Measurements from ENCODE around the gene CCDC187.

Gene CCDC187

DNA sequence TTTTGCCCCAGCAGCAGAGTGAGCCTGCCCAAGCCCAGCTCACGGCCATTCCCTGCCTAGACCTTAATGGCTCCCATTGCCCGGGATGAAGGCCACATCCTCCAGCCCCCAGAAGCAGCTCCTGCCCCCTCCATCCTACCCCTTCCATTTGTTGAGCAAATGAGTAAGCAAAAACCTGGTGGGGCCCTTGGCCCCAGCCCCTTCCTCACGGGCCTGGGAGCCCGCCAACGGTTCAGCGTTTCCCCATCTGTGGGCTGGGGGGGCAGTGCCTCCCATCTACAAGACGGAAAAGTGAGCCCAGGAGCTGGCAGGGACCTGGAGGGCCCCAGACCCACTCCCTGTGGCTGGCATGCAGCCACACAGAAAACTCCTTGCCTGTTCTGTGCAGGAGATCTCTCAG is 4.4 kb downstream of the CCDC187 start:
- DNase-seq, result no peak
- TF ChIP-seq, protein P1, sequence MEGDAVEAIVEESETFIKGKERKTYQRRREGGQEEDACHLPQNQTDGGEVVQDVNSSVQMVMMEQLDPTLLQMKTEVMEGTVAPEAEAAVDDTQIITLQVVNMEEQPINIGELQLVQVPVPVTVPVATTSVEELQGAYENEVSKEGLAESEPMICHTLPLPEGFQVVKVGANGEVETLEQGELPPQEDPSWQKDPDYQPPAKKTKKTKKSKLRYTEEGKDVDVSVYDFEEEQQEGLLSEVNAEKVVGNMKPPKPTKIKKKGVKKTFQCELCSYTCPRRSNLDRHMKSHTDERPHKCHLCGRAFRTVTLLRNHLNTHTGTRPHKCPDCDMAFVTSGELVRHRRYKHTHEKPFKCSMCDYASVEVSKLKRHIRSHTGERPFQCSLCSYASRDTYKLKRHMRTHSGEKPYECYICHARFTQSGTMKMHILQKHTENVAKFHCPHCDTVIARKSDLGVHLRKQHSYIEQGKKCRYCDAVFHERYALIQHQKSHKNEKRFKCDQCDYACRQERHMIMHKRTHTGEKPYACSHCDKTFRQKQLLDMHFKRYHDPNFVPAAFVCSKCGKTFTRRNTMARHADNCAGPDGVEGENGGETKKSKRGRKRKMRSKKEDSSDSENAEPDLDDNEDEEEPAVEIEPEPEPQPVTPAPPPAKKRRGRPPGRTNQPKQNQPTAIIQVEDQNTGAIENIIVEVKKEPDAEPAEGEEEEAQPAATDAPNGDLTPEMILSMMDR (IDR thresholded peaks at IDR 0.05), result no peak
- Histone ChIP-seq H3K27me3 (peaks cover 0 to 66% of the 10 kb centered on the region in 2 donors), H3K4me1 (no peaks in the 10 kb centered on the region), H3K9me3 (no peaks in the 10 kb centered on the region), H3K27ac (no peak overlapping the region), H3K36me3 (no peaks in the 10 kb centered on the region), H3K4me3 (no peak overlapping the region)
- intact Hi-C loops (cut with DNase I; ENCODE audit: low total_unique reads), result no loop called here

DNA sequence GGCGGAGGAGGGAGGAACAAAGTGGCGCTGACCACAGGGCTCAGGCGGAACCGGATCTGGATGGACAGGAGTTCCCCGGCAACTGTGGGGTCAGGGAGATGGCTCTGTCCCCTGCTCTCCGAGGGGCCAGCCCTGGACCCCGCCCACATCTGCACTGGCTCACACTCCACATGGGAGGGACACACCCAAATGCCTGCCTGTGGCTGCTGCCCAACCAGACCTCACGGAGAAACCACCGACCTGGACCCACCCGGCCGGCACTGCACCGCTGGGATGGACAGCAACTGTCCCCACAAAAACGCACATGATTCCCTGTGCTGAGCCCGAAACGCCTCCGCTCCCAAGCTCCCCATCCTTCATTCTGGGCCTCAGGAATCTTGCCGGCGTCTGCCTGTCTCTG is 4.8 kb downstream of the CCDC187 start:
- TF ChIP-seq, protein P1 (IDR thresholded peaks at IDR 0.05), result no peak
- H3K9me3 ChIP-seq, result no peaks in the 10 kb centered on the region
- no peak for DNase-seq
- no peaks in the 10 kb centered on the region for H3K36me3 ChIP-seq
- H3K27me3 ChIP-seq, result peaks cover 0 to 62% of the 10 kb centered on the region in 2 donors
- no peak overlapping the region for H3K27ac ChIP-seq
- no peaks in the 10 kb centered on the region for H3K4me1 ChIP-seq
- no peak overlapping the region for H3K4me3 ChIP-seq
- intact Hi-C loops (cut with DNase I; ENCODE audit: low total_unique reads), result no loop called here

DNA sequence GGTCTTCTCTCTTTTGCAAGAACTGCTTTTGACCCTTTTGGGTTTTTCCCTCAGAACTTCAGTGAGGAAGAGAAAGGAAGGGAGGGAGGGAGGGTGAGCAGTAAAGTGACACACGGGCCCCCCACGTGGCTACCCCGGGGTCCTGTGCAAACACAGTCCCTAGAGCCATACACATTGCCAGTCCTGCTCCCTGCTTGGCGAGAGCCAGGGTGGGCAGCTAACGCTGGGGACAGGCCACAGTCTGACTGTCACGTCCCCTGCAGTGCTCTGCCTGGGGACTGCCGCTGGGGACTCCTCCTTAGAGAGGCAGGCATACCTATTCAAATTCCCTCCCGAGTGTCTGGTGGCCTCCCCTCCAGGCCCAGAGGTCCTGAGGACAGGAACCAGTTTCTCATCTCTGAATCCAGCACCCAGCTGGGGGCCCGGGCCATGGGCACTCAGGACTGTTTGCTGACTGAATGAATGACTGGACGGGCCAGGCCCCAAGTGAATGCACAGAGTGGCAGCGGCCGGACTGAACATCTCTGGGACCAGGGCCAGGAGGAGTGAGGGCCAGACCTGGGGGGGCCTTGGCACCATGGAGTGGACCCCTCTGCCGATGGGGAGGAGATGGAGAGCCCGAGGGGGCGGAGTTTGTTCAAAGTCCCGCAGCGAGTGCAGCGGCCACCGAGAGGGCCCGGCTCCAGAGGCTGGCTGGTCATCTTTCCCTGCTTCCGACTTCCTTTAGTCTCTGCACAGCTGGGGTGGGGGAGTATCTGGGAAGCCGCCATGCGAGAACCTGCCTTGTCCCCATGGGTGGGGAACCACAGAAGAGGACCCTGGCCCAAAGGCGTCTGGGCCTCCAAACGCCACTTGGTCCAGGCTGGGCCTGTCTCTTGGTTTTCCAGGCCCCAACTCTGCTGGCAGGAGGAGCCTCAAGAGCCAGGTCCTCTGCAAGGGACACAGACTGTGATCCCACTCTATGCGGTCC is 5.8 kb downstream of the CCDC187 start:
- no peaks in the 10 kb centered on the region for H3K9me3 ChIP-seq
- peaks cover 0 to 51% of the 10 kb centered on the region in 2 donors for H3K27me3 ChIP-seq
- no peak for DNase-seq
- no peak overlapping the region for H3K4me3 ChIP-seq
- no peaks in the 10 kb centered on the region for H3K4me1 ChIP-seq
- no peaks in the 10 kb centered on the region for H3K36me3 ChIP-seq
- H3K27ac ChIP-seq, result no peak overlapping the region
- intact Hi-C loops (cut with DNase I; ENCODE audit: low total_unique reads), result no loop called here
- TF ChIP-seq, protein P1 (IDR thresholded peaks at IDR 0.05), result no peak

DNA sequence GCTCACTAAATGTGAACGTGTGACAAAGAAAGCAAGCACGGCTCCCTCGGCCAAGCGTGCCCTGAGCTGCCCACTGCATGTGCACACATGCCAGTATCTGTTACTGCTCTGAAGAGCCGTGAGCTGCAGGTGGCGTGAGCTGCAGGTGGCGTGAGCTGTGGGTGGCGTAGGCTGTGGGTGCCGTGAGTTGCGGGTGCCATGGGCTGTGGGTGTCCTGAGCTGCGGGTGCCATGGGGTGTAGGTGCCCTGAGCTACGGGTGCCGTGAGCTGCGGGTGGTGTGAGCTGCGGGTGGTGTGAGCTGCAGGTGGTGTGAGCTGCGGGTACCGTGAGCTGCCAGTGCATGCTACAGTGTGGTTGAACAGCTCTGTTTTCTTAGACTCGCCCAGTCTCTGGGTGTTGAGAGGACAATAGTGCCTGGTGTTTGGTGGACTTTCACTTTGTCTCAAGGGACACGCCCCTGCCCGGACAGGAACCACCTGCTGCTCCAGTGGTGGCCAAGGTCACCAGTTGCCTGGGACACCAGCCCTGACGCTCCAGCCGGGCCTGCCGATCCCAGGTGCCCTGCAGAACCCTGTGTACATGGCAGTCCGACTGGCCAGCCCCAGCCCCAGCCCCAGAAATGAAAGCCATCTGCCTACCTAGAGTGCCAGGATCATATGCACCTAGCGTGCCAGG is 6.7 kb downstream of the CCDC187 start:
- no peak for DNase-seq
- Histone ChIP-seq H3K9me3 (no peaks in the 10 kb centered on the region), H3K27me3 (peaks cover 0 to 45% of the 10 kb centered on the region in 2 donors), H3K27ac (no peak overlapping the region), H3K36me3 (no peaks in the 10 kb centered on the region), H3K4me3 (no peak overlapping the region), H3K4me1 (no peaks in the 10 kb centered on the region)
- TF ChIP-seq, protein P1 (IDR thresholded peaks at IDR 0.05), result no peak
- intact Hi-C loops (cut with DNase I; ENCODE audit: low total_unique reads), result no loop called here

DNA sequence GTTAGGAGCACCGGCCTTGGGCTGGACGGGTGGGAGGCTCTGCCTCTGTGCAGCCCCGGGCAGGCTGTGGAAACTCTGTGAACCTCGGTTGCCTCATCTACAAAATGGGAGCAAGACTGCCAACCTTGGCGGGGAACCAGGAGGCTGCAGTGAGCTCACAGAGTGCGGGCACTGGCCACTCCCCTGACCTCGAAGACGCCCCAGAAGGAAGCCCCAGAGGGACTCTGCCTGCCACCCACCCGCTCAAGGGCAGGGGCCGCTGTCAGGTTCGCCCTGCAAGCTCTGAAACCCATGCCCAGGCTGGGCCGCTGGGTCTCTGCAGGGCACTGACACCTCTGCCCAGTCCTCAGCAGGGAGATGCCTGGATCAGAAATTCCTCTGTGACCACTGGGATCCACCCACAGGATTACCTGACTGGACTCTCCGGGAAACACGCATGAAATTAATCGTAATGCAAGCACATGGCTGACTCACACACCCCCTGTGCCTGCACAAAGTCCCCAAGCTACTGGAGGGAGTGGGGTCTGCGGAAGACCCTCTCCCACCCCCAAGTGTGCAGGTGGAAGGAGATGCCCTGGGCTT is 7.4 kb downstream of the CCDC187 start:
- H3K27me3 ChIP-seq, result peaks cover 0 to 48% of the 10 kb centered on the region in 2 donors
- H3K9me3 ChIP-seq, result no peaks in the 10 kb centered on the region
- no peak overlapping the region for H3K27ac ChIP-seq
- H3K4me3 ChIP-seq, result no peak overlapping the region
- intact Hi-C loops (cut with DNase I; ENCODE audit: low total_unique reads), result no loop called here
- no peaks in the 10 kb centered on the region for H3K36me3 ChIP-seq
- TF ChIP-seq, protein P1 (IDR thresholded peaks at IDR 0.05), result no peak
- no peak for DNase-seq
- H3K4me1 ChIP-seq, result no peaks in the 10 kb centered on the region
